Caco-2 (cell line): ENCODE data around the gene FGD5. TPM values are rescaled to one million over a fixed set of nuclear protein-coding genes. Genes with fewer than 3 reads are reported as not detected.

Experiments used
- BruUV-seq: library from RNA; stranded (reverse); fragments of 400-500 nt; replicated peaks from 2 replicates; lab custom pipeline; 2021; lab: Mats Ljungman, UMichigan
- CTCF ChIA-PET: fragments of 300-600 bp; sonication (Branson Sonifier 250); formaldehyde crosslinking; loops from one replicate; lab custom pipeline; 2022; ENCODE audit warnings: antibody characterized with exemption; lab: Charles Lee
- POLR2A ChIA-PET: fragments of 300-600 bp; sonication (Branson Sonifier 250); formaldehyde crosslinking; loops from one replicate; lab custom pipeline; 2022; ENCODE audit warnings: antibody characterized with exemption; lab: Charles Lee
- DNase-seq, 2 experiments: peaks; one replicate each; pipeline versions ENCODE4 v3.0.0 to v3.0.0-alpha.2; 2020 to 2022
- H3K27me3 ChIP-seq: replicated peaks from 2 replicates; pipeline ENCODE4 v1.6.0; 2011; ENCODE audit warnings: low read length; ENCODE audit not compliant: control insufficient read depth, insufficient read depth
- H3K36me3 ChIP-seq: 2 replicates; pipeline ENCODE4 v1.5.1; 2011; ENCODE audit warnings: low read length; ENCODE audit not compliant: control insufficient read depth, insufficient read depth
- H3K4me1 ChIP-seq: fragments of 250-450 bp; sonication (Bioruptor Pico); 2 replicates; pipeline ENCODE4 v1.5.1; 2020; ENCODE audit warnings: mild to moderate bottlenecking
- H3K4me3 ChIP-seq: 2 replicates; pipeline ENCODE4 v1.5.1; 2011; ENCODE audit warnings: low read depth, mild to moderate bottlenecking, control low read depth, low read length
- H3K9me3 ChIP-seq: fragments of 250-450 bp; sonication (Bioruptor Pico); 2 replicates; pipeline ENCODE4 v1.5.1; 2020; ENCODE audit warnings: mild to moderate bottlenecking, moderate library complexity
- H3K27ac Mint-ChIP-seq: one replicate; pipeline ENCODE4 v1.8.0; 2022; ENCODE audit warnings: mixed read lengths; ENCODE audit not compliant: unreplicated experiment
- H3K27me3 Mint-ChIP-seq: one replicate; pipeline ENCODE4 v1.8.0; 2022; ENCODE audit warnings: mixed read lengths; ENCODE audit not compliant: insufficient read depth, unreplicated experiment
- H3K36me3 Mint-ChIP-seq: one replicate; pipeline ENCODE4 v1.8.0; 2022; ENCODE audit warnings: mild to moderate bottlenecking, mixed read lengths; ENCODE audit not compliant: insufficient read depth, unreplicated experiment
- H3K4me1 Mint-ChIP-seq: one replicate; pipeline ENCODE4 v1.8.0; 2022; ENCODE audit warnings: low read depth, mixed read lengths; ENCODE audit not compliant: unreplicated experiment
- H3K4me3 Mint-ChIP-seq: one replicate; pipeline ENCODE4 v1.8.0; 2022; ENCODE audit warnings: mild to moderate bottlenecking, moderate library complexity, mixed read lengths; ENCODE audit not compliant: unreplicated experiment
- H3K9me3 Mint-ChIP-seq: one replicate; pipeline ENCODE4 v1.8.0; 2022; ENCODE audit warnings: mixed read lengths; ENCODE audit not compliant: unreplicated experiment
- intact Hi-C: fragments of 100-400 bp; cut with micrococcal nuclease; formaldehyde crosslinking; loops from one replicate; pipeline ENCODE4 v1.10.0; 2022; ENCODE audit not compliant: unreplicated experiment
- total RNA-seq: library from RNA; stranded (reverse); gene quantifications from 2 replicates; pipeline ENCODE4 v1.2.3, GENCODE V29; 2022
- TF ChIP-seq, protein P1 (sequence below), 2 experiments: fragments of 200-600 bp in 1 of 2; IDR thresholded peaks; 1 replicate in 1 of 2; 2 replicates in 1 of 2; pipeline versions ENCODE4 v1.5.1 to v1.8.0; 2011 to 2022; ENCODE audit warnings: antibody characterized with exemption in 1 of 2, control low read depth in 1 of 2, inconsistent platforms in 1 of 2, low read depth in 1 of 2, low read length in 1 of 2, mild to moderate bottlenecking in 1 of 2, moderate library complexity in 1 of 2; ENCODE audit not compliant: insufficient read depth in 1 of 2, severe bottlenecking in 1 of 2, unreplicated experiment in 1 of 2

The FGD5 gene
- total RNA-seq, 1 experiment from 2014 or later: 0.25 TPM

- Histone ChIP-seq H3K36me3 (no peaks in the 10 kb centered on the region), H3K4me1 (no peaks in the 10 kb centered on the region), H3K9me3 (no peaks in the 10 kb centered on the region), H3K27me3 (no peaks in the 10 kb centered on the region), H3K4me3 (no peak overlapping the region)
- no peaks in the 10 kb centered on the region for H3K4me1 Mint-ChIP-seq
- no peak overlapping the region for H3K27ac Mint-ChIP-seq
- intact Hi-C loops: no loop called here
- H3K27me3 Mint-ChIP-seq: peaks cover 27% of the 10 kb centered on the region
- ChIA-PET CTCF (no interaction called here), POLR2A (no interaction called here)
- TF ChIP-seq, protein P1, sequence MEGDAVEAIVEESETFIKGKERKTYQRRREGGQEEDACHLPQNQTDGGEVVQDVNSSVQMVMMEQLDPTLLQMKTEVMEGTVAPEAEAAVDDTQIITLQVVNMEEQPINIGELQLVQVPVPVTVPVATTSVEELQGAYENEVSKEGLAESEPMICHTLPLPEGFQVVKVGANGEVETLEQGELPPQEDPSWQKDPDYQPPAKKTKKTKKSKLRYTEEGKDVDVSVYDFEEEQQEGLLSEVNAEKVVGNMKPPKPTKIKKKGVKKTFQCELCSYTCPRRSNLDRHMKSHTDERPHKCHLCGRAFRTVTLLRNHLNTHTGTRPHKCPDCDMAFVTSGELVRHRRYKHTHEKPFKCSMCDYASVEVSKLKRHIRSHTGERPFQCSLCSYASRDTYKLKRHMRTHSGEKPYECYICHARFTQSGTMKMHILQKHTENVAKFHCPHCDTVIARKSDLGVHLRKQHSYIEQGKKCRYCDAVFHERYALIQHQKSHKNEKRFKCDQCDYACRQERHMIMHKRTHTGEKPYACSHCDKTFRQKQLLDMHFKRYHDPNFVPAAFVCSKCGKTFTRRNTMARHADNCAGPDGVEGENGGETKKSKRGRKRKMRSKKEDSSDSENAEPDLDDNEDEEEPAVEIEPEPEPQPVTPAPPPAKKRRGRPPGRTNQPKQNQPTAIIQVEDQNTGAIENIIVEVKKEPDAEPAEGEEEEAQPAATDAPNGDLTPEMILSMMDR (IDR thresholded peaks at IDR 0.05; ENCODE audit: insufficient read depth in 1 of 2, low read depth in 1 of 2, low read length in 1 of 2, severe bottlenecking in 1 of 2, unreplicated experiment in 1 of 2): no peak
- no peaks in the 10 kb centered on the region for H3K36me3 Mint-ChIP-seq
- no peak for DNase-seq
- BruUV-seq: no TSS peak
- no peak overlapping the region for H3K4me3 Mint-ChIP-seq
- no peaks in the 10 kb centered on the region for H3K9me3 Mint-ChIP-seq
Measured at GRCh38 chr3:14812196-14812790, 6.5 kb upstream of the FGD5 start.

GRCh38 chr3:14814411-14814871 lies 4.3 kb upstream of the FGD5 start:
- no TSS peak for BruUV-seq
- H3K27me3 ChIP-seq: no peaks in the 10 kb centered on the region
- POLR2A ChIA-PET: no interaction called here

GRCh38 chr3:14816359-14816758 lies 2.4 kb upstream of the FGD5 start:
- no peaks in the 10 kb centered on the region for H3K4me1 Mint-ChIP-seq
- Histone ChIP-seq H3K36me3 (no peaks in the 10 kb centered on the region), H3K9me3 (no peaks in the 10 kb centered on the region), H3K4me3 (no peak overlapping the region), H3K4me1 (no peaks in the 10 kb centered on the region), H3K27me3 (no peaks in the 10 kb centered on the region)
- POLR2A ChIA-PET: no interaction called here
- TF ChIP-seq, protein P1 (IDR thresholded peaks at IDR 0.05; ENCODE audit: insufficient read depth in 1 of 2, low read depth in 1 of 2, low read length in 1 of 2, severe bottlenecking in 1 of 2, unreplicated experiment in 1 of 2): no peak
- no peak overlapping the region for H3K4me3 Mint-ChIP-seq
- intact Hi-C loops: no loop called here
- H3K36me3 Mint-ChIP-seq: no peaks in the 10 kb centered on the region
- no peak overlapping the region for H3K27ac Mint-ChIP-seq
- peaks cover 34% of the 10 kb centered on the region for H3K27me3 Mint-ChIP-seq
- no TSS peak for BruUV-seq
- no peak for DNase-seq
- CTCF ChIA-PET: no interaction called here
- no peaks in the 10 kb centered on the region for H3K9me3 Mint-ChIP-seq

More at GRCh38 chr3:14814411-14814871, 4.3 kb upstream of the FGD5 start:
- Mint-ChIP-seq H3K36me3 (no peaks in the 10 kb centered on the region), H3K4me3 (no peak overlapping the region), H3K9me3 (no peaks in the 10 kb centered on the region), H3K27ac (no peak overlapping the region), H3K27me3 (peaks cover 34% of the 10 kb centered on the region), H3K4me1 (no peaks in the 10 kb centered on the region)
- H3K36me3 ChIP-seq: no peaks in the 10 kb centered on the region
- no peaks in the 10 kb centered on the region for H3K4me1 ChIP-seq
- no peak overlapping the region for H3K4me3 ChIP-seq
- TF ChIP-seq, protein P1 (IDR thresholded peaks at IDR 0.05; ENCODE audit: insufficient read depth in 1 of 2, low read depth in 1 of 2, low read length in 1 of 2, severe bottlenecking in 1 of 2, unreplicated experiment in 1 of 2): no peak
- DNase-seq: no peak
- intact Hi-C loops: no loop called here
- CTCF ChIA-PET: no interaction called here
- H3K9me3 ChIP-seq: no peaks in the 10 kb centered on the region
